ENCODE data around the gene SCUBE2. TPM values are rescaled to one million over a fixed set of nuclear protein-coding genes. Genes with fewer than 3 reads are reported as not detected.

Gene SCUBE2
- total RNA-seq, 1 donor from 2014 or later, result 1.5 TPM

DNA sequence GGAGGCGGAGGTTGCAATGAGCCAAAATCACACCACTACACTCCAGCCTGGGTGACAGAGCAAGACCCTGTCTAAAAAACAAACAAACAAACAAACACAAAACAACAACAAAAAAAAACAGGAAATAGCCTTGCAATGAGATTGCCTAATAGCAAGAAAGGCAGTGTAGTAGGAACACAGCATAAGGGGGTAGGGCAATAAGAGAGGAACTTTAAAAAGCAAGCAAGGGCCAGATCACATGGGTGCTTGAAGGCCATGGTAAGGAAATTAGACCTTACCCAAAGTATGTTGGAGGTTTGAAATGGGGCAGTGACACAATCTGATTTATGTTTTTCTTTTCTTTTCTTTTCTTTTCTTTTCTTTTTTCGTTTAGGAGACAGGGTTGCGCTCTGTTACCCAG, 52.9 kb downstream of the SCUBE2 start:
- H3K27ac ChIP-seq (ENCODE audit: low read depth, low read length), result no peak overlapping the region
- no peaks in the 10 kb centered on the region for H3K27me3 ChIP-seq (ENCODE audit: insufficient read depth, low read length)
- Mint-ChIP-seq H3K36me3 (ENCODE audit: low read depth, unreplicated experiment) (peaks cover 10% of the 10 kb centered on the region), H3K4me3 (ENCODE audit: unreplicated experiment) (no peak overlapping the region), H3K4me1 (ENCODE audit: low read depth, unreplicated experiment) (no peaks in the 10 kb centered on the region), H3K9me3 (ENCODE audit: unreplicated experiment) (peaks cover 4% of the 10 kb centered on the region), H3K27ac (ENCODE audit: unreplicated experiment) (no peak overlapping the region), H3K27me3 (ENCODE audit: low read depth, unreplicated experiment) (no peaks in the 10 kb centered on the region)
- FAIRE-seq (no peak), DNase-seq (ENCODE audit: low read depth) (no peak)
- no peaks in the 10 kb centered on the region for H3K36me3 ChIP-seq (ENCODE audit: insufficient read depth, low read length)
- H3K4me2 ChIP-seq (ENCODE audit: low read length), result no peak overlapping the region
- H3K4me3 ChIP-seq (ENCODE audit: insufficient read depth, low read depth, low read length), result no peak overlapping the region
- no peaks in the 10 kb centered on the region for H4K20me1 ChIP-seq (ENCODE audit: insufficient read depth, low read length)
- no peak overlapping the region for H3K9ac ChIP-seq (ENCODE audit: low read length)
- H3K79me2 ChIP-seq (ENCODE audit: insufficient read depth, low read length), result no peaks in the 10 kb centered on the region
- TF ChIP-seq, protein P1, sequence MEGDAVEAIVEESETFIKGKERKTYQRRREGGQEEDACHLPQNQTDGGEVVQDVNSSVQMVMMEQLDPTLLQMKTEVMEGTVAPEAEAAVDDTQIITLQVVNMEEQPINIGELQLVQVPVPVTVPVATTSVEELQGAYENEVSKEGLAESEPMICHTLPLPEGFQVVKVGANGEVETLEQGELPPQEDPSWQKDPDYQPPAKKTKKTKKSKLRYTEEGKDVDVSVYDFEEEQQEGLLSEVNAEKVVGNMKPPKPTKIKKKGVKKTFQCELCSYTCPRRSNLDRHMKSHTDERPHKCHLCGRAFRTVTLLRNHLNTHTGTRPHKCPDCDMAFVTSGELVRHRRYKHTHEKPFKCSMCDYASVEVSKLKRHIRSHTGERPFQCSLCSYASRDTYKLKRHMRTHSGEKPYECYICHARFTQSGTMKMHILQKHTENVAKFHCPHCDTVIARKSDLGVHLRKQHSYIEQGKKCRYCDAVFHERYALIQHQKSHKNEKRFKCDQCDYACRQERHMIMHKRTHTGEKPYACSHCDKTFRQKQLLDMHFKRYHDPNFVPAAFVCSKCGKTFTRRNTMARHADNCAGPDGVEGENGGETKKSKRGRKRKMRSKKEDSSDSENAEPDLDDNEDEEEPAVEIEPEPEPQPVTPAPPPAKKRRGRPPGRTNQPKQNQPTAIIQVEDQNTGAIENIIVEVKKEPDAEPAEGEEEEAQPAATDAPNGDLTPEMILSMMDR (IDR thresholded peaks at IDR 0.05; ENCODE audit: insufficient read depth, low read depth, low read length), result no peak
- no peak for TF ChIP-seq EZH2 (IDR thresholded peaks at IDR 0.05; ENCODE audit: insufficient read depth, low read length)
- no peaks in the 10 kb centered on the region for H3K9me3 ChIP-seq (ENCODE audit: insufficient read depth, low read depth, low read length)
- no peaks in the 10 kb centered on the region for H3K4me1 ChIP-seq (ENCODE audit: insufficient read depth, low read length)
- no peak overlapping the region for H2AFZ ChIP-seq (ENCODE audit: low read depth, low read length)

DNA sequence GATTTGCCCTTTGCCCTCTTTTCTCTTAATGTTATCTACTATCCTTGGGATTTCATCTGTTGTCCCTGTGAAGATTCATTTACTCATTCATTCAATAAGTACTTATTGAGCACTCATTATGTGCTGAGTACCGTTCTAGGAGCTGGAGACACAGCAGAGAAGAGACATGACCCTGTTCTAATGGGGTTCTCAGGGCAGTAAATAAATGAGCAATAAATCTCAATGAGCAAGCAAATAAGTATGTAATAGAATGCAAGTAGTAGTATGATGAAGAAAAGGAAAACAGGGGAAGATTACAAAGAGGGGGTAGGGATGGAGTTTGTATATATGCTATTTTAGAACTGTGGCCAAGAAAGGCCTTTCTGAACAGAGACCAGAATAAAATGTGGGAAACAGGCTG, 53.4 kb downstream of the SCUBE2 start:
- Histone ChIP-seq H4K20me1 (ENCODE audit: insufficient read depth, low read length) (no peaks in the 10 kb centered on the region), H3K4me2 (ENCODE audit: low read length) (no peak overlapping the region), H2AFZ (ENCODE audit: low read depth, low read length) (no peak overlapping the region), H3K9ac (ENCODE audit: low read length) (no peak overlapping the region), H3K27me3 (ENCODE audit: insufficient read depth, low read length) (no peaks in the 10 kb centered on the region), H3K9me3 (ENCODE audit: insufficient read depth, low read depth, low read length) (no peaks in the 10 kb centered on the region), H3K4me3 (ENCODE audit: insufficient read depth, low read depth, low read length) (no peak overlapping the region), H3K27ac (ENCODE audit: low read depth, low read length) (no peak overlapping the region), H3K79me2 (ENCODE audit: insufficient read depth, low read length) (no peaks in the 10 kb centered on the region), H3K36me3 (ENCODE audit: insufficient read depth, low read length) (no peaks in the 10 kb centered on the region), H3K4me1 (ENCODE audit: insufficient read depth, low read length) (no peaks in the 10 kb centered on the region)
- TF ChIP-seq, protein P1 (IDR thresholded peaks at IDR 0.05; ENCODE audit: insufficient read depth, low read depth, low read length), result no peak
- TF ChIP-seq EZH2 (IDR thresholded peaks at IDR 0.05; ENCODE audit: insufficient read depth, low read length), result no peak
- DNase-seq (ENCODE audit: low read depth) (no peak), FAIRE-seq (no peak)
- H3K36me3 Mint-ChIP-seq (ENCODE audit: low read depth, unreplicated experiment), result peaks cover 10% of the 10 kb centered on the region
- H3K4me1 Mint-ChIP-seq (ENCODE audit: low read depth, unreplicated experiment), result no peaks in the 10 kb centered on the region
- H3K27ac Mint-ChIP-seq (ENCODE audit: unreplicated experiment), result no peak overlapping the region
- no peak overlapping the region for H3K4me3 Mint-ChIP-seq (ENCODE audit: unreplicated experiment)
- H3K9me3 Mint-ChIP-seq (ENCODE audit: unreplicated experiment), result peaks cover 4% of the 10 kb centered on the region
- H3K27me3 Mint-ChIP-seq (ENCODE audit: low read depth, unreplicated experiment), result no peaks in the 10 kb centered on the region

DNA sequence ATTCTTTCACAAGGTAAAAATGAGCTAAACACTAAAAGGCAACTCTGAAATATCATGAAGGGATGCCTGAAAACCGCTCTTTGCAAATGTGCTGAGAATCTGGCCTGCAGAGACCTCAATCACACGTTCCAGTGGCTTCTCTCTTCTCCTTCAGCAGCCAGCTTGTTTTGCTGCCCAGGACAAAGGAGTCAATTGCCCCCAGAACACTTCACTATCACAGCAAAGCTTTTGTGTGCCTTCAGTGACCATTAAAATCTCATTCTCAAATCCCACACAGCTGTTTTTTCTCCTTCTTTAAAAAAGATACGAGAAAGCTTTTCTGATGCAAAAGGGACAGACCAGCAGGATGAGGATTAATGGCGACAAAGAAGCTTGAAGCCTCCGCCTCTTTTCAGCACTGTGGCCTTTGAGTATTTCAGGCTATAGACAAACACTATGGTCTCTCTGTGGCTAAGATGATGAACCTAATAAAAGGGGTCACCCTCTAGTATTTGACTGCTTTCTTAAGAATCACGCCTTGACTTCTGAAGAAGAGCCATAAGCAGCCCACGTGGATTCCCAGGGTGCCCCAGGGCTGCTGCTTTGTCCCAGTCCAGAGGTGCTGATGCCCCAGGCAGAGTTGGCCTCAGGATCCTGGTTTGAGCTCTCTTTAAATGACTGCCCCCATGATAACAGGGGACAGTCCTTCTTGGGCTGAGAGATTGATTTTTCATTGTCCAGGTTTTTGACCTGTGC, 54.2 kb downstream of the SCUBE2 start:
- Mint-ChIP-seq H3K27ac (ENCODE audit: unreplicated experiment) (no peak overlapping the region), H3K4me1 (ENCODE audit: low read depth, unreplicated experiment) (no peaks in the 10 kb centered on the region)
- no peak for FAIRE-seq

More for the DNA sequence above, 54.2 kb downstream of the SCUBE2 start:
- H3K27ac ChIP-seq (ENCODE audit: low read depth, low read length), result no peak overlapping the region
- DNase-seq (ENCODE audit: low read depth), result no peak
- Mint-ChIP-seq H3K4me3 (ENCODE audit: unreplicated experiment) (no peak overlapping the region), H3K27me3 (ENCODE audit: low read depth, unreplicated experiment) (no peaks in the 10 kb centered on the region), H3K36me3 (ENCODE audit: low read depth, unreplicated experiment) (peaks cover 10% of the 10 kb centered on the region), H3K9me3 (ENCODE audit: unreplicated experiment) (peaks cover 4% of the 10 kb centered on the region)
- no peak overlapping the region for H3K4me2 ChIP-seq (ENCODE audit: low read length)
- no peaks in the 10 kb centered on the region for H3K9me3 ChIP-seq (ENCODE audit: insufficient read depth, low read depth, low read length)
- no peaks in the 10 kb centered on the region for H3K79me2 ChIP-seq (ENCODE audit: insufficient read depth, low read length)
- H4K20me1 ChIP-seq (ENCODE audit: insufficient read depth, low read length), result no peaks in the 10 kb centered on the region
- no peak overlapping the region for H3K9ac ChIP-seq (ENCODE audit: low read length)
- no peaks in the 10 kb centered on the region for H3K27me3 ChIP-seq (ENCODE audit: insufficient read depth, low read length)
- H3K36me3 ChIP-seq (ENCODE audit: insufficient read depth, low read length), result no peaks in the 10 kb centered on the region
- no peaks in the 10 kb centered on the region for H3K4me1 ChIP-seq (ENCODE audit: insufficient read depth, low read length)
- H3K4me3 ChIP-seq (ENCODE audit: insufficient read depth, low read depth, low read length), result no peak overlapping the region
- no peak overlapping the region for H2AFZ ChIP-seq (ENCODE audit: low read depth, low read length)
- TF ChIP-seq, protein P1 (IDR thresholded peaks at IDR 0.05; ENCODE audit: insufficient read depth, low read depth, low read length), result no peak
- no peak for TF ChIP-seq EZH2 (IDR thresholded peaks at IDR 0.05; ENCODE audit: insufficient read depth, low read length)
